SK-N-MC (cell line): ENCODE measurements around the gene SIPA1L3.

Experiments used
- EZH2 ChIP-seq: fragments of 200-600 bp; sonication (generic); IDR thresholded peaks from one replicate; pipeline ENCODE4 v1.6.1; 2017; ENCODE audit warnings: antibody characterized with exemption
- POLR2AphosphoS5 ChIP-seq: IDR thresholded peaks from 2 replicates; pipeline ENCODE4 v1.6.1; 2012; ENCODE audit warnings: mild to moderate bottlenecking, low read depth, low read length, borderline replicate concordance

DNA sequence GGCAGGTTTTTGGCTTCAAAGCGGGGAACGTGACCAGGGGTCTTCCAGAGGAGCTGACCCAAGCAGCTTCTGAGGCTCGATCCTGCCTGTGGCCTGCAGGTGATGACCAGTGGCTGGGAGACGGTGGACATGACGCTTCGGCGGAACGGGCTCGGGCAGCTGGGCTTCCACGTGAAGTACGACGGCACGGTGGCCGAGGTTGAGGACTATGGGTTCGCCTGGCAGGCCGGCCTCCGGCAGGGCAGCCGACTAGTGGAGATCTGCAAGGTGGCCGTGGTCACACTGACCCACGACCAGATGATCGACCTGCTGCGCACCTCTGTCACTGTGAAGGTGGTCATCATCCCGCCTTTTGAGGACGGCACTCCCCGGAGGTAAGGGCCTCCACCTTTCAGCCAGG, 223.4 kb downstream of the SIPA1L3 start:
- TF ChIP-seq EZH2: no peak
- TF ChIP-seq POLR2AphosphoS5: no peak
